GM23338 (cell line): Measurements from ENCODE around the gene CYP2E1. TPM values are rescaled to one million over a fixed set of nuclear protein-coding genes. Genes with fewer than 3 reads are reported as not detected.

Source experiments
- ATAC-seq: fragments of 200-7000 bp; cut with Tn5 transposase; 3 replicates; pipeline ENCODE4 v1.9.1; 2020
- DNase-seq: peaks from one replicate; pipeline ENCODE4 v3.0.0-alpha.2; 2015; ENCODE audit warnings: low spot score
- H2AFZ ChIP-seq: fragments of 200-600 bp; sonication (generic); 2 replicates; pipeline ENCODE4 v1.8.0; 2016; ENCODE audit warnings: antibody characterized with exemption, mild to moderate bottlenecking, moderate library complexity
- H3F3A ChIP-seq: fragments of 200-600 bp; sonication (generic); replicated peaks from 2 replicates; pipeline ENCODE4 v1.8.0; 2017; ENCODE audit warnings: antibody characterized with exemption, mixed run types, low read depth
- H3K27ac ChIP-seq: fragments of 200-600 bp; sonication (generic); 2 replicates; pipeline ENCODE4 v1.6.1; 2016; ENCODE audit warnings: low read depth
- H3K27me3 ChIP-seq: fragments of 200-600 bp; sonication (generic); 2 replicates; pipeline ENCODE4 v1.8.0; 2016; ENCODE audit warnings: mild to moderate bottlenecking, mixed run types, moderate library complexity; ENCODE audit not compliant: insufficient read depth
- H3K36me3 ChIP-seq: fragments of 200-600 bp; sonication (generic); 2 replicates; pipeline ENCODE4 v1.8.0; 2016; ENCODE audit warnings: mild to moderate bottlenecking; ENCODE audit not compliant: insufficient read depth
- H3K4me1 ChIP-seq: fragments of 200-600 bp; sonication (generic); 2 replicates; pipeline ENCODE4 v1.8.0; 2016; ENCODE audit warnings: mild to moderate bottlenecking, moderate library complexity; ENCODE audit not compliant: insufficient read depth
- H3K4me2 ChIP-seq: fragments of 200-600 bp; sonication (generic); 2 replicates; pipeline ENCODE4 v1.7.1; 2017; ENCODE audit warnings: mixed run types
- H3K4me3 ChIP-seq: fragments of 200-600 bp; sonication (generic); 2 replicates; pipeline ENCODE4 v1.6.1; 2016; ENCODE audit warnings: mixed run types
- H3K79me2 ChIP-seq: fragments of 200-600 bp; sonication (generic); replicated peaks from 2 replicates; pipeline ENCODE4 v1.8.0; 2017; ENCODE audit warnings: mild to moderate bottlenecking; ENCODE audit not compliant: insufficient read depth
- H3K9me2 ChIP-seq: fragments of 200-600 bp; sonication (generic); 2 replicates; pipeline ENCODE4 v1.8.0; 2017; ENCODE audit not compliant: insufficient read depth
- H4K20me1 ChIP-seq: fragments of 200-600 bp; sonication (generic); replicated peaks from 2 replicates; pipeline ENCODE4 v1.8.0; 2017; ENCODE audit warnings: mild to moderate bottlenecking; ENCODE audit not compliant: insufficient read depth
- H3K27ac Mint-ChIP-seq: 2 replicates; pipeline ENCODE4 v1.8.0; 2020; ENCODE audit warnings: inconsistent platforms, mild to moderate bottlenecking, moderate library complexity, mixed read lengths
- H3K27me3 Mint-ChIP-seq: 3 replicates; pipeline ENCODE4 v1.8.0; 2022; ENCODE audit warnings: low read depth, mild to moderate bottlenecking, moderate library complexity, mixed read lengths, inconsistent platforms; ENCODE audit not compliant: insufficient read depth, poor library complexity
- H3K36me3 Mint-ChIP-seq: 3 replicates; pipeline ENCODE4 v1.8.0; 2021; ENCODE audit warnings: low read depth, mild to moderate bottlenecking, inconsistent platforms, moderate library complexity, mixed read lengths
- H3K4me1 Mint-ChIP-seq: 3 replicates; pipeline ENCODE4 v1.8.0; 2020; ENCODE audit warnings: mild to moderate bottlenecking, inconsistent platforms, mixed read lengths
- H3K4me3 Mint-ChIP-seq: 3 replicates; pipeline ENCODE4 v1.8.0; 2021; ENCODE audit warnings: moderate library complexity, mild to moderate bottlenecking, inconsistent platforms, mixed read lengths
- H3K9me3 Mint-ChIP-seq: 3 replicates; pipeline ENCODE4 v1.8.0; 2020; ENCODE audit warnings: moderate library complexity, mild to moderate bottlenecking, inconsistent platforms, mixed read lengths
- CREB1 ChIP-seq: fragments of 250-450 bp; sonication (Bioruptor Pico); IDR thresholded peaks from 2 replicates; pipeline ENCODE4 v1.5.0; 2020; ENCODE audit warnings: low read depth, mild to moderate bottlenecking, moderate library complexity
- EZH2phosphoT487 ChIP-seq: fragments of 200-600 bp; sonication (generic); IDR thresholded peaks from one replicate; pipeline ENCODE4 v1.8.1; 2018; ENCODE audit warnings: antibody characterized with exemption; ENCODE audit not compliant: unreplicated experiment
- JUNB ChIP-seq: IDR thresholded peaks from one replicate; pipeline ENCODE4 v1.6.1; 2016; ENCODE audit warnings: antibody characterized with exemption; ENCODE audit not compliant: unreplicated experiment
- NANOG ChIP-seq: IDR thresholded peaks from 2 replicates; pipeline ENCODE4 v1.6.1; 2016; ENCODE audit warnings: antibody characterized with exemption, borderline replicate concordance
- POLR2AphosphoS5 ChIP-seq: IDR thresholded peaks from 2 replicates; pipeline ENCODE4 v1.6.1; 2016; ENCODE audit warnings: antibody characterized with exemption, low read depth
- REST ChIP-seq: IDR thresholded peaks from one replicate; pipeline ENCODE4 v1.6.1; 2018; ENCODE audit warnings: antibody characterized with exemption; ENCODE audit not compliant: unreplicated experiment
- STAT1 ChIP-seq: IDR thresholded peaks from one replicate; pipeline ENCODE4 v1.6.1; 2016; ENCODE audit warnings: antibody characterized with exemption; ENCODE audit not compliant: unreplicated experiment
- ZNF331 ChIP-seq: fragments of 250-450 bp; sonication (Bioruptor Pico); IDR thresholded peaks from 2 replicates; pipeline ENCODE4 v1.5.0; 2020; ENCODE audit warnings: low read depth, mild to moderate bottlenecking, moderate library complexity
- polyA plus RNA-seq: library from polyadenylated mRNA; unstranded; fragments of >200 nt; fragmentation: Nextera tagmentation; extraction: Ambion mirVana; gene quantifications from 2 replicates; pipeline ENCODE4 v1.2.1, GENCODE V29; 2016
- total RNA-seq: library from RNA; depleted of rRNA; stranded (reverse); fragments of >200 nt; shearing (Covaris generic); gene quantifications from 2 replicates; pipeline ENCODE4 v1.2.3, GENCODE V29; 2014
- TF ChIP-seq, protein P1 (sequence below): fragments of 250-450 bp; sonication (Bioruptor Pico); IDR thresholded peaks from 2 replicates; pipeline ENCODE4 v1.5.0; 2020; ENCODE audit warnings: mild to moderate bottlenecking, moderate library complexity

Gene CYP2E1
- total and polyA plus RNA-seq, 2 experiments from 2014 or later: 0.97 to 2.2 TPM

DNA sequence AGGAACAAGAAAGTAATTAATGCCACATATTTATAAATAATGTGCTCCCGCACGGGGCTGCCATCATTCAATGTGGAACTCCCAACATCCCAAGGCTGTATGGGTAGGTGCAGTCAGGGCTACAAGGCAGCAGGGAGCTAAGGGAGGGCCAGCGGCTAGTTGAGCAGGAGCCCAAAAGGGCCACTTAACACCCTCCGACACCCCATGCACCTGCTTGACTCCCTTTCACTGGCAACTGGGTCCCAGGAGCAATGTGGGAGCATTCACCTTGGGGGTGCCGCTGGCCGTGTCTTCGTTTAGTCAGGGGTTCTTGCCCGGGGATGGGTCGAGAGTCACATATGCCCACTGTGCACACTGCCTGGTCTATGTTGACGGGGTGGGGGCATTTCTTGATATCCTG lies 45.5 kb upstream of the CYP2E1 start:
- DNase-seq: no peak
- Mint-ChIP-seq H3K27me3 (peaks cover 2% of the 10 kb centered on the region), H3K4me3 (no peak overlapping the region), H3K9me3 (peaks cover 54% of the 10 kb centered on the region), H3K4me1 (no peaks in the 10 kb centered on the region), H3K27ac (no peak overlapping the region), H3K36me3 (peaks cover 4% of the 10 kb centered on the region; the same call in 1 of the 3 replicates)
- Histone ChIP-seq H3K27me3 (no peaks in the 10 kb centered on the region), H3K27ac (no peak overlapping the region), H3K9me2 (no peaks in the 10 kb centered on the region), H3K4me1 (no peaks in the 10 kb centered on the region), H4K20me1 (no peaks in the 10 kb centered on the region), H3K36me3 (no peaks in the 10 kb centered on the region; the same call in 1 of the 2 replicates), H3K79me2 (no peaks in the 10 kb centered on the region), H2AFZ (no peak overlapping the region), H3K4me3 (no peak overlapping the region), H3F3A (no peaks in the 10 kb centered on the region), H3K4me2 (no peak overlapping the region)
- ATAC-seq: no peak
- no peak for TF ChIP-seq ZNF331 (CRISPR knock-in tag)

DNA sequence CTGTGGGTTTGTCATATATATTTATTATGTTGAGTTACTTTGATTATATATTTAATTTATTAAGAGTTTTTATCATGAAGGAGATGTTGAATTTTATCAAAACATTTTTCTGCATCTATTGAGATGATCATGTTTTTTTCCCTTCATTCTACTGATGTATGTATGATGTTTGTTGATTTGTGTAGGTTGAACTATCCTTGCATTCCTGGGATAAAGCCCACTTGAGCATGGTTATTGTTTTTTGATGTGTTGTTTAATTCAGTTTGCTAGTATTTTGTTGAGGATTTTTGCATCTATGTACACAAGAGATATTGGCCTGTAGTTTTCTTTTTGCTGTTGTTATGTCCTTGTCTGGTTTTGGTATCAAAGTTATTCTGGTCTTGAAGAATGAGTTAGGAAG lies 42.3 kb upstream of the CYP2E1 start:
- no peaks in the 10 kb centered on the region; the same call in 1 of the 2 replicates for H3K36me3 ChIP-seq
- no peaks in the 10 kb centered on the region for H3K9me2 ChIP-seq
- H3K27ac Mint-ChIP-seq: no peak overlapping the region
- H3K4me2 ChIP-seq: no peak overlapping the region
- H2AFZ ChIP-seq: no peak overlapping the region
- H3K4me1 ChIP-seq: no peaks in the 10 kb centered on the region
- H3F3A ChIP-seq: no peaks in the 10 kb centered on the region
- no peaks in the 10 kb centered on the region for H3K4me1 Mint-ChIP-seq
- H4K20me1 ChIP-seq: no peaks in the 10 kb centered on the region
- H3K27me3 ChIP-seq: no peaks in the 10 kb centered on the region
- no peak overlapping the region for H3K4me3 Mint-ChIP-seq
- no peaks in the 10 kb centered on the region for H3K79me2 ChIP-seq
- H3K27me3 Mint-ChIP-seq: peaks cover 4% of the 10 kb centered on the region
- peaks cover 82% of the 10 kb centered on the region for H3K9me3 Mint-ChIP-seq
- no peak overlapping the region for H3K27ac ChIP-seq
- DNase-seq: no peak
- TF ChIP-seq NANOG (no peak), ZNF331 (CRISPR knock-in tag) (no peak), CREB1 (CRISPR knock-in tag) (no peak), REST (no peak), POLR2AphosphoS5 (no peak), EZH2phosphoT487 (no peak), STAT1 (no peak), JUNB (no peak)
- TF ChIP-seq, protein P1, sequence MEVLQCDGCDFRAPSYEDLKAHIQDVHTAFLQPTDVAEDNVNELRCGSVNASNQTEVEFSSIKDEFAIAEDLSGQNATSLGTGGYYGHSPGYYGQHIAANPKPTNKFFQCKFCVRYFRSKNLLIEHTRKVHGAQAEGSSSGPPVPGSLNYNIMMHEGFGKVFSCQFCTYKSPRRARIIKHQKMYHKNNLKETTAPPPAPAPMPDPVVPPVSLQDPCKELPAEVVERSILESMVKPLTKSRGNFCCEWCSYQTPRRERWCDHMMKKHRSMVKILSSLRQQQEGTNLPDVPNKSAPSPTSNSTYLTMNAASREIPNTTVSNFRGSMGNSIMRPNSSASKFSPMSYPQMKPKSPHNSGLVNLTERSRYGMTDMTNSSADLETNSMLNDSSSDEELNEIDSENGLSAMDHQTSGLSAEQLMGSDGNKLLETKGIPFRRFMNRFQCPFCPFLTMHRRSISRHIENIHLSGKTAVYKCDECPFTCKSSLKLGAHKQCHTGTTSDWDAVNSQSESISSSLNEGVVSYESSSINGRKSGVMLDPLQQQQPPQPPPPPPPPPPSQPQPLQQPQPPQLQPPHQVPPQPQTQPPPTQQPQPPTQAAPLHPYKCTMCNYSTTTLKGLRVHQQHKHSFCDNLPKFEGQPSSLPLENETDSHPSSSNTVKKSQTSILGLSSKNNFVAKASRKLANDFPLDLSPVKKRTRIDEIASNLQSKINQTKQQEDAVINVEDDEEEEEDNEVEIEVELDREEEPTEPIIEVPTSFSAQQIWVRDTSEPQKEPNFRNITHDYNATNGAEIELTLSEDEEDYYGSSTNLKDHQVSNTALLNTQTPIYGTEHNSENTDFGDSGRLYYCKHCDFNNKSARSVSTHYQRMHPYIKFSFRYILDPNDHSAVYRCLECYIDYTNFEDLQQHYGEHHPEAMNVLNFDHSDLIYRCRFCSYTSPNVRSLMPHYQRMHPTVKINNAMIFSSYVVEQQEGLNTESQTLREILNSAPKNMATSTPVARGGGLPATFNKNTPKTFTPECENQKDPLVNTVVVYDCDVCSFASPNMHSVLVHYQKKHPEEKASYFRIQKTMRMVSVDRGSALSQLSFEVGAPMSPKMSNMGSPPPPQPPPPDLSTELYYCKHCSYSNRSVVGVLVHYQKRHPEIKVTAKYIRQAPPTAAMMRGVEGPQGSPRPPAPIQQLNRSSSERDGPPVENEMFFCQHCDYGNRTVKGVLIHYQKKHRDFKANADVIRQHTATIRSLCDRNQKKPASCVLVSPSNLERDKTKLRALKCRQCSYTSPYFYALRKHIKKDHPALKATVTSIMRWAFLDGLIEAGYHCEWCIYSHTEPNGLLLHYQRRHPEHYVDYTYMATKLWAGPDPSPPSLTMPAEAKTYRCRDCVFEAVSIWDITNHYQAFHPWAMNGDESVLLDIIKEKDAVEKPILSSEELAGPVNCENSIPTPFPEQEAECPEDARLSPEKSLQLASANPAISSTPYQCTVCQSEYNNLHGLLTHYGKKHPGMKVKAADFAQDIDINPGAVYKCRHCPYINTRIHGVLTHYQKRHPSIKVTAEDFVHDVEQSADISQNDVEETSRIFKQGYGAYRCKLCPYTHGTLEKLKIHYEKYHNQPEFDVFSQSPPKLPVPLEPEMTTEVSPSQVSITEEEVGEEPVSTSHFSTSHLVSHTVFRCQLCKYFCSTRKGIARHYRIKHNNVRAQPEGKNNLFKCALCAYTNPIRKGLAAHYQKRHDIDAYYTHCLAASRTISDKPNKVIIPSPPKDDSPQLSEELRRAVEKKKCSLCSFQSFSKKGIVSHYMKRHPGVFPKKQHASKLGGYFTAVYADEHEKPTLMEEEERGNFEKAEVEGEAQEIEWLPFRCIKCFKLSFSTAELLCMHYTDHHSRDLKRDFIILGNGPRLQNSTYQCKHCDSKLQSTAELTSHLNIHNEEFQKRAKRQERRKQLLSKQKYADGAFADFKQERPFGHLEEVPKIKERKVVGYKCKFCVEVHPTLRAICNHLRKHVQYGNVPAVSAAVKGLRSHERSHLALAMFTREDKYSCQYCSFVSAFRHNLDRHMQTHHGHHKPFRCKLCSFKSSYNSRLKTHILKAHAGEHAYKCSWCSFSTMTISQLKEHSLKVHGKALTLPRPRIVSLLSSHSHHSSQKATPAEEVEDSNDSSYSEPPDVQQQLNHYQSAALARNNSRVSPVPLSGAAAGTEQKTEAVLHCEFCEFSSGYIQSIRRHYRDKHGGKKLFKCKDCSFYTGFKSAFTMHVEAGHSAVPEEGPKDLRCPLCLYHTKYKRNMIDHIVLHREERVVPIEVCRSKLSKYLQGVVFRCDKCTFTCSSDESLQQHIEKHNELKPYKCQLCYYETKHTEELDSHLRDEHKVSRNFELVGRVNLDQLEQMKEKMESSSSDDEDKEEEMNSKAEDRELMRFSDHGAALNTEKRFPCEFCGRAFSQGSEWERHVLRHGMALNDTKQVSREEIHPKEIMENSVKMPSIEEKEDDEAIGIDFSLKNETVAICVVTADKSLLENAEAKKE (CRISPR knock-in tag): no peak
- peaks cover 6% of the 10 kb centered on the region; the same call in 2 of the 3 replicates for H3K36me3 Mint-ChIP-seq
- no peak overlapping the region for H3K4me3 ChIP-seq
- ATAC-seq: no peak
